ENCODE results near the gene ZNF385A. TPM values are rescaled to one million over a fixed set of nuclear protein-coding genes. Genes with fewer than 3 reads are reported as not detected.

Gene ZNF385A
- total and polyA plus RNA-seq, 2 of the 8 experiments (the other 6 are each of a cell fraction or from before 2014, with no cell fraction given), result 5.2 to 14.3 TPM

DNA sequence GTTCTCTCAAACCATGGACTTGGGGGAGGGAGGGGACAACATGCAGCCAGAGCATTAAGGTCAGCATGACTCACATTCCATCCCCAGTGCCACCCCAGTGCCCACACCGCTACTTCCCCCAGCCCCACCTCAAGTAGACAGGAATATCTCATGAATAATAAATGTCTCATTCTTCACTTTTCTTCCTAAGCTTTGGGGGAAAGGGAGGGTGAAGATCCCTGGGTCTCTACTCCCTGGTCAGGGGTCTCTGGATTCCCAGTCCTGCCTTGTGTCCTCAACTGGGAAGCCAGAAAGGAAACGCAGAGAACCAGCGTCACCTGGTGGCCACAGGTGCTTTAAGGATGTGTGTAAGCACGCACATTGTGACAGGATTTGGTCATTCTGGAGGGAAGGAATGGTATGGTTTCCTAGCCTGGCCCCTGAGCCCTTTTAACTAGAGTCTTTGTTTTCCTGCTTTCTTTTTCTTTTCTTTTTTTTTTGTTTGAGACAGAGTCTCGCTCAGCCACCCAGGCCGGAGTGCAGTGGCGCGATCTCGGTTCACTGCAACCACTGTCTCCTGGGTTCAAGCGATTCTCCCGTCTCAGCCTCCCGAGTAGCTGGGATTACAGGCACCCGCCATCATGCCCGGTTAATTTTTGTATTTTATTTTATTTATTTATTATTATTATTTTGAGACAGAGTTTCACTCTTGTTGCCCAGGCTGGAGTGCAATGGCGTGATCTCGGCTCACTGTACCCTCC is 23.6 kb downstream of the ZNF385A start (continued):
- TF ChIP-seq RAD21 (IDR thresholded peaks at IDR 0.05 in 1 of 2, conservative IDR thresholded peaks at IDR 0.05 in 1 of 2; ENCODE audit: low read depth in 2 of 2, low read length in 2 of 2) (peak; percentile 99 to 100), TAF7 (optimal IDR thresholded peaks at IDR 0.05; ENCODE audit: borderline replicate concordance, low read depth, low read length) (no peak), CREB1 (IDR thresholded peaks at IDR 0.05) (peak; percentile 60; the same call in 1 of the 2 replicates), ZNF274 (IDR thresholded peaks at IDR 0.05; ENCODE audit: borderline replicate concordance, extremely low read depth, low read length) (no peak)
- TF ChIP-seq, protein P1, sequence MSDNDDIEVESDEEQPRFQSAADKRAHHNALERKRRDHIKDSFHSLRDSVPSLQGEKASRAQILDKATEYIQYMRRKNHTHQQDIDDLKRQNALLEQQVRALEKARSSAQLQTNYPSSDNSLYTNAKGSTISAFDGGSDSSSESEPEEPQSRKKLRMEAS (IDR thresholded peaks at IDR 0.05), result peak; percentile 72
